ENCODE data around the gene FAM83G. TPM values are rescaled to one million over a fixed set of nuclear protein-coding genes. Genes with fewer than 3 reads are reported as not detected.

FAM83G gene
- total RNA-seq, 1 experiment from 2014 or later: 21.5 TPM

GRCh38 chr17:19009970-19010369 lies 5.4 kb upstream of the FAM83G start:
- no peaks in the 10 kb centered on the region for H3K27me3 Mint-ChIP-seq (ENCODE audit: unreplicated experiment)
- no peak overlapping the region for H3K27ac Mint-ChIP-seq (ENCODE audit: unreplicated experiment)
- no peaks in the 10 kb centered on the region for H3K9me3 Mint-ChIP-seq (ENCODE audit: low read depth, unreplicated experiment)
- H3K36me3 Mint-ChIP-seq (ENCODE audit: insufficient read depth, unreplicated experiment): no peaks in the 10 kb centered on the region
- intact Hi-C loops (cut with micrococcal nuclease; ENCODE audit: unreplicated experiment): no loop called here
- BruUV-seq (replicated peaks): no TSS peak
- TF ChIP-seq CTCF (IDR thresholded peaks at IDR 0.05; ENCODE audit: unreplicated experiment): no peak
- no peak for DNase-seq
- H3K4me1 Mint-ChIP-seq (ENCODE audit: low read depth, unreplicated experiment): peaks cover 8% of the 10 kb centered on the region
- CTCF ChIA-PET: no interaction called here
- H3K4me3 Mint-ChIP-seq (ENCODE audit: low read depth, unreplicated experiment): no peak overlapping the region

- H3K4me3 Mint-ChIP-seq (ENCODE audit: low read depth, unreplicated experiment): no peak overlapping the region
- no TSS peak for BruUV-seq (replicated peaks)
Measured at GRCh38 chr17:19006698-19007097, 2.1 kb upstream of the FAM83G start.

GRCh38 chr17:19005789-19006430 lies 1.3 kb upstream of the FAM83G start:
- Mint-ChIP-seq H3K27ac (ENCODE audit: unreplicated experiment) (no peak overlapping the region), H3K27me3 (ENCODE audit: unreplicated experiment) (no peaks in the 10 kb centered on the region), H3K9me3 (ENCODE audit: low read depth, unreplicated experiment) (no peaks in the 10 kb centered on the region), H3K4me1 (ENCODE audit: low read depth, unreplicated experiment) (peaks cover 19% of the 10 kb centered on the region), H3K36me3 (ENCODE audit: insufficient read depth, unreplicated experiment) (peaks cover 22% of the 10 kb centered on the region), H3K4me3 (ENCODE audit: low read depth, unreplicated experiment) (no peak overlapping the region)
- intact Hi-C loops (cut with micrococcal nuclease; ENCODE audit: unreplicated experiment): no loop called here
- no peak for DNase-seq
- CTCF ChIA-PET: no interaction called here
- no TSS peak for BruUV-seq (replicated peaks)
- TF ChIP-seq CTCF (IDR thresholded peaks at IDR 0.05; ENCODE audit: unreplicated experiment): no peak

More at GRCh38 chr17:19006698-19007097, 2.1 kb upstream of the FAM83G start:
- TF ChIP-seq CTCF (IDR thresholded peaks at IDR 0.05; ENCODE audit: unreplicated experiment): no peak
- peaks cover 22% of the 10 kb centered on the region for H3K36me3 Mint-ChIP-seq (ENCODE audit: insufficient read depth, unreplicated experiment)
- H3K4me1 Mint-ChIP-seq (ENCODE audit: low read depth, unreplicated experiment): peaks cover 22% of the 10 kb centered on the region
- H3K27ac Mint-ChIP-seq (ENCODE audit: unreplicated experiment): no peak overlapping the region
- intact Hi-C loops (cut with micrococcal nuclease; ENCODE audit: unreplicated experiment): no loop called here
- no peaks in the 10 kb centered on the region for H3K27me3 Mint-ChIP-seq (ENCODE audit: unreplicated experiment)
- DNase-seq: no peak
- CTCF ChIA-PET: no interaction called here
- H3K9me3 Mint-ChIP-seq (ENCODE audit: low read depth, unreplicated experiment): no peaks in the 10 kb centered on the region

- no peak overlapping the region for H3K27ac Mint-ChIP-seq (ENCODE audit: unreplicated experiment)
- peaks cover 26% of the 10 kb centered on the region for H3K36me3 Mint-ChIP-seq (ENCODE audit: insufficient read depth, unreplicated experiment)
- TSS peak; percentile 97 for BruUV-seq (replicated peaks)
Measured at GRCh38 chr17:19005137-19005773, 691 bp upstream of the FAM83G start.

More at GRCh38 chr17:19005137-19005773, 691 bp upstream of the FAM83G start:
- CTCF ChIA-PET: no interaction called here
- no peak for TF ChIP-seq CTCF (IDR thresholded peaks at IDR 0.05; ENCODE audit: unreplicated experiment)
- intact Hi-C loops (cut with micrococcal nuclease; ENCODE audit: unreplicated experiment): no loop called here
- DNase-seq: no peak
- no peaks in the 10 kb centered on the region for H3K9me3 Mint-ChIP-seq (ENCODE audit: low read depth, unreplicated experiment)
- H3K27me3 Mint-ChIP-seq (ENCODE audit: unreplicated experiment): no peaks in the 10 kb centered on the region
- peak overlapping the region; percentile 66 for H3K4me3 Mint-ChIP-seq (ENCODE audit: low read depth, unreplicated experiment)
- H3K4me1 Mint-ChIP-seq (ENCODE audit: low read depth, unreplicated experiment): peaks cover 16% of the 10 kb centered on the region
